Measurements from ENCODE around the gene SPRY4.
A peak's percentile ranks its signal among the peaks of the same experiment; 100 is the strongest.
"Not testable (repeated sequence)": the region's sequence is repeated elsewhere in the genome, so short reads cannot be mapped to it uniquely, and the experiment has no call there.

SPRY4 gene

DNA sequence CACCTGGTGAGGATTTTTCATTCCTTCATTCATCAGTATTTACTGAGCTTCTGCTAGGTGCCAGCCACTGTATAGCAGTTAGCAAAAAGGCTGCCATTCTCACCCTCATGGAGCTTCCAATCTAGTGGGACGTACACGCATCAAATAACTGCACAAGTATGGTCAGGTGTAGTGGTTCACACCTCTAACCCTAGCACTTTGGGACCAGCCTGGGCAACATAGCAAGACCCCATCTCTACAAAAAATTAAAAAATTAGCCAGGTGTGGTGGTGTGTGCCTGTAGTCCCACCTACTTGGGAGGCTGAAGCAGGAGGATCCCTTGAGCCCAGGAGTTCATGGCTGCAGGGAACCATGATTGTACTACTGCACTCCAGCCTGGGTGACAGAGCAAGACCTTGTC lies 8.9 kb upstream of the SPRY4 start:
- not testable (repeated sequence) for DNase-seq

DNA sequence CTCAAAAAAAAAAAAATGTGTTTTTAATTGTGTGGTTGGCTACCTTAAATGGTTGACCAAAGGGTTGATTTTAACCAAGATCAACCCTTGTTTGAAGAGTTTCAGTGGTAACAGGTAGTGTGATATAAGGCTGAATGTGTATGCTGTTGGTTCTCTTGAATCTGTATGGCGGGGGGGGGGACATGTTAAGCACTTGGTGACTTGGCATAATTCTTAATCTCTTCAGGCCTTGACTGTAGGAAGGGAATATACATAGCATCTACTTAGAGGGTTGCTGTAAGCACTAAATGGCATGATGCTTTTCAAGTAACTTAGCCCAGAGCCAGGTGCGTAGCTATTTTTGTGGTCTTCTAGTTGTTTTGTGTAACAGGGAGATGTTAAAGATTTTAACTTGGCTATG lies 5.6 kb upstream of the SPRY4 start:
- DNase-seq, result no peak

DNA sequence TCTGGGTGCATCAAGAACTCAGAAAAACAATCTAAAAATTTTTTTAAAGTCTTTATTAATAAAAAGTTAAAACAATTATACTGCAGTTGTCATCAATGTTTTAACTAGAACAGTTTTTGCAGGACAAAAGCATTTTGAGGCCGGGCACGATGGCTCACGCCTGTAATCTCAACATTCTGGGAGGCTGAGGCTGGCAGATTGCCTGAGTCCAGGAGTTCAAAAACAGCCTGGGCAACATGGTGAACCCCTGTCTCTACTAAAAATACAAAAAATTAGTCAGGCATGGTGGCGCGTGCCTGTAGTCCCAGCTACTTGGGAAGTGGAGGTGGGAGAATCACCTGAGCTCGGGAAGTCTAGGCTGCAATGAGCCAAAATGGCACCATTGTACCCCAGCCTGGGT lies 5.2 kb upstream of the SPRY4 start:
- no peak for DNase-seq

DNA sequence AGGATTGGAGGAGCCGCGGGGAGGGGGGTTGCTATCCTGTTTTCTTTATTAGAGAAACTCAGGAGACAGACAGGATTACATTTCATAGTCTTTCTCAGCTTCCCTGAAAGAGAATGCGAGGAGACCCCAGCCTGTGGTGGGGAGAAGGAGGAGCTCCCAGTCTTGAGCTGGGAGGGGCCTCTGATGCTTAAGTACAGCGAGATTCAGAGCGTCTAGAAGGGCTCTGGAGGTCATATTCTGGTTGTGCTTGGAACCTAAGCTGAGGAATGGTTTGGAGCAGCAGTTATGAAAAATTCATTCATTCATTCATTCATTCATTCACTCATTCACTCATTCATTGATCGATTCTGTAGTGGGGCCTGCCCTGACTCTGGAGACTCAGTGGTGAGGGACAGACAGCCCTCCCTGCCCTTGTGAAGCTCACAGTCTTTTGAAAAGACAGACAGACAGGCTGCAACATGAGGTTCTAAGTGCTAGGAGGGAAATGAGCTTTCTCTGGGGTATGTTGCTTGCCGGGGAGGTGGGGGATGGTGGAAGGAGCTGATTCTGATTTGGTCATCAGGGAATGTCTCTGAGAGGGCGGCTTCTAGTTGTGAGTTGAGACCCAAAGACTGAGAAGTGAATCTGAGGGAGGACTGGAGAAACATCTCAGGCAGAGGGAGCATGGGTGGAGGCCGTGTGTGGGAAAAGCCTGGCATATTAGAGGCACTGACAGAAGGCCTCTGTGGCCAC lies 2.5 kb upstream of the SPRY4 start:
- DNase-seq, result no peak

DNA sequence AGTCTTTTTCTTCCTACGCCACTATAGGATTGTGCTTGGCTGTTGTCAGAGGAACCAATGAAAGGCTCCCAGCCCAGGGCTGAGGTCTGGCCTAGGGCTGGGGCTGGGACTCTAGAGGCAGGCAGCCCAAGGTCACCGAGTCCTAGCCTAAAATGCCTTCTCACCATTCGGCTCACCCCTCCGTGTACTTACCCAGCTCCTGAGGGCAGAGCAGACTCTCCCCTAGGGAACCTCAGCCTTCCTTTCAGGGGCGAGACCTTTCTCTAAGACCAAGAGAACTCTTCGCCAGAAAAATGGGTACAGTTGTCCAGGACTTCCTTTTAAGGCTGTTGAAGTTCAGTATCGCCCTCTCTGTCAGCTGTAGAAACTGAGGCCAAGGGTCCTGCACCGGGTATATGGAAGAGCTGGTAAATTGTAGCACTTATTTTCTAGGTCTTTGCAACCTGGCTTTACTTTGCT lies 1.7 kb upstream of the SPRY4 start:
- DNase-seq, result no peak

DNA sequence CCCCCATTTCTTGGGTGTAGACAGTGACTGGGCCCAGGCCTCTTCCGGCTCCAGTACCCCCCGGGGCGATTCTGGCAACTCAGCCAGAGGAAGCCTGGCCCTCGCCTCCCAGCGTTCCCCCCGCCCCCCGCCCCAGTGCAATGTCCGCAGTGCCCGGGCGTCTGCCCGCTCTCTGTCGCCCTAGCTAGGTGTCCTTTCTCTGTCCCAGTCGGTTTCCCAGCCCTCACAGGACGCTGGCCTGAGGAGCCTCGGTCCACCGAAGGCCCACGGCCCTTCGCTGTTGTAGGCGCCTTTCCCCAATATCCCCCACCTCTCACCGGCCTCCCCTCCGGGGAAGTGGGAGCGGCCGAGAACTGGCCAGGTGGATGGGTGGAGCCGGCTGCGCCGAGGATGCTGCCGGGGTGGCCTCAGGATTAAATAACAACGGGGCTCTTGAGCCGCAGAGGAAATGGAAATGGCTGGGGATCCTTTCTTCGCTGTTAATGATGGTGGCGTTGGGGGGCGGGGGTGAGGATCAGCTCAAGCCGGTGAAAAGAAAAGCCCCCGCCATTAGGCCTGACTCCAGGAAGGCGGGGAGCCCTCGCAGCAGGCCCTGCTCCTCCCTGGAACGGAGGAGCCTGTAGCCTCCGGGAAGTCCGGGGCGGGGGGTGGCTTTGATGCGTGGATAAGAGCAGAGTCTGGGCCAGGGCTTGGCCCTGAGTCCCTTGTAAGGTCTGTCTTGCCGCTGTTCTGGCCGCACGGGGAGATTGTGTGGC lies 1.1 kb upstream of the SPRY4 start:
- no peak for DNase-seq

DNA sequence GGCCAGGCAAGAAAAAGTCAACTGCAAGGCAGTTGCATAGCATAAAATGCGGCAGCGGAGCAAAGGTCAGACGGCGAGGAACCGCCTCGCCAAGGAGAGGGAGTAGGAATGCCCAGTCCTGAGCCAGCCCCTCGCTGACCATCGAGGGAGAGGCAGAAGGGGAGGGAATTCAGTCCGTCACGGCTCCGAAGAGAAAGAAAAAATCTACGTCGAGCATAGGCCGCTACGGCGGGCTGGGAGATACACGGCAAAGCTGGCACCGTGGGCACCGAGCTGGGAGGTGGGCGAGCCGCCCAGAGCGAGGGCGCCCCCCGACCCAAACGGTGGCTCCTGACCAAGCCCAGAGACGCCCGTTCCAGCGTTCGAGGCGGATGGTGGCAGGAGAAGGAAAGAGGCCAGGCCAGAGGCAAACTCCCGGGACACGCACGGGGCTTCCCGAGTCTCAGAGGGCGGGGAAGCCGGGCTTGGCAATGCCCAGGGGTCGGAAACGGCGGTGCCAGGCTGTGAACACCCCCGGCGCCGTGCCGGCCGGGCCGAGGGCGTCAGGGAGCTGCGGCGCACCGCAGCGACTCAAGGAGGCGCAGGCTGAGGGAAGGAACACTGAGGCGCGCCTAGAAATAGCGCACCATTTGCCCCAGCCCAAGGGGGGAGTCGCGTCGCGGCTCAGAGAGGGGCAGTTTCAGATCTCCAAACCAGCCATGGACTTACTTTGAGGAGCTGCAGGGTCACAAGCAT lies 518 bp downstream of the SPRY4 start:
- DNase-seq, result no peak

DNA sequence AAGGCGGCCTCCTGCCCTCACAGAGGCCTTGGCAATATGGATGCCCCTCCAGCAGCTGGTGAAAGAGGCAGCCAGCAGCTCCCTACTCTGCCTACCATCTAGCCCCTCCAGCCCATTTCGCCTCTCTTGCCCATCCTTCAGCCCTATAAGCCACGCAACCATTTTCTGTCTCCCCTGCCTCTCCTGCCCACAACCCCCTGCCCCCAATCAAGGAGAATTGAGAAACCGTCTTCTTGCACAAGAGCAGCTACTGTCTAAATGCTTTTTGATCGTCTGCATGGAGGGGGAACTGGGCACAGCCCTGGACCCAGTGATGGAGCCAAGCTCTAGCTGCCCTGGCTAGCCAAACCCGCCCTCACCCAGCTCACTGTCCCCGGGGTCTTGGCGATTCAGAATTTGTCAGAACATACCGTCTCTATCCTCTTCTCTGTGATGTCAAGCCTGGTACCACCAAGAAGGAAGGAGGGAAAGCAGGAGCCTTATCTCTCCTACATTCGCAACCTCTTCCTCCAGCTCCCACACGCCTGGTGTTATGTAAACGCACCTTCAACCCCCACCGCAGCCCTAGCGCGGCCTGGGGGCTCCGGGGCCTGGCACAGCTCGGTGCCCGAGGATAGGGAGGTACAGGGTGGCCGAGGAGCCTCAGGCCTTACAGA lies 1.2 kb downstream of the SPRY4 start:
- no peak for DNase-seq

DNA sequence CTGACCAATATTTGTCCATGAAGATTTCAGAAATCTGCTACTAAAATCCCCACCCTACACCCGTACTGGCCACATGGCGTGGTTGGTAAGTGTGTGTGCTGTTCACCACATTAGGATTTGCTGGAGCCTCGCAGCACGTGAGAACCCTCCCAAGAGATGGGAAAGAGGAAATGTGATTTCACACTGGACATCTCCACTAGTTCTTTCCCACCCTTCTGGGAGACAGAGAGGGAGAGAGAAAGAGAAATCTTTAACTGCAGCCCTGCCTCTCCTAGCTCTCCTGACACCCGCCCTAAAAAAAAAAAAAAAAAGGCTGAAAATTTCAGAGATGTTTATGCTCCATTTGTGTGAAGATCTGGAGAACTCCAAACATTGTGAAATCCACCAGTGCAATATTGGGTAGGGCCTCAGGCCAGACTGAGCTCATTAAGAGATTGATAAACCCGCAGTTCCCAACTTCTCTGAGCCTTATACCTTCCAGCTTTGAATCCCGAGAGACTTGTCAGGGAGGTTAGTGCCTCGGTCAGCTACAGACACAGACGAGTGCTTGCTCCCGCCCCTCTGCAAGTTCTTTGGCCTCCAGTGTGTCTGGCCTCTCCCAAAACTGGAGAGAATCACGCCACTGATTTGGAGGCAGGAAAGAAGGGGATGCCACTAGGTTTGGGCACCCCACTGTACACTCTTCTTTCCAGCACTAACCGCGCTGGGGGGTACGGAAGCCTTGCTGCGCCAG lies 1.9 kb downstream of the SPRY4 start:
- DNase-seq, result no peak

DNA sequence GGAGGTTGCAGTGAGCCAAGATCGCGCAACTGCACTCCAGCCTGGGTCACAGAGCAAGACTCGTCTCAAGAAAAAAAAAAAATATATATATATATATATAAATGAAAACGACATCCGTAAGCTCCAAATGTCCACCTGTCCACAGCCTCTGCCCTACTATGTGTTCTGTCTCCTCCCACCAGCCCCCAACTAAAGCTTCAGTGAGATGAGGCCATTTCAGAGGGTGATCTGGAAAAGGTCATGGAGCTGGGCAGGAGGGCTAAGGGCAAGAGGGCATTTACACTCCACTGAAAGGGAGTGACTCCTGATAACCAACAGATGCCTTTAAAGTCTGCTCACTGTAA lies 2.4 kb downstream of the SPRY4 start:
- DNase-seq, result no peak

DNA sequence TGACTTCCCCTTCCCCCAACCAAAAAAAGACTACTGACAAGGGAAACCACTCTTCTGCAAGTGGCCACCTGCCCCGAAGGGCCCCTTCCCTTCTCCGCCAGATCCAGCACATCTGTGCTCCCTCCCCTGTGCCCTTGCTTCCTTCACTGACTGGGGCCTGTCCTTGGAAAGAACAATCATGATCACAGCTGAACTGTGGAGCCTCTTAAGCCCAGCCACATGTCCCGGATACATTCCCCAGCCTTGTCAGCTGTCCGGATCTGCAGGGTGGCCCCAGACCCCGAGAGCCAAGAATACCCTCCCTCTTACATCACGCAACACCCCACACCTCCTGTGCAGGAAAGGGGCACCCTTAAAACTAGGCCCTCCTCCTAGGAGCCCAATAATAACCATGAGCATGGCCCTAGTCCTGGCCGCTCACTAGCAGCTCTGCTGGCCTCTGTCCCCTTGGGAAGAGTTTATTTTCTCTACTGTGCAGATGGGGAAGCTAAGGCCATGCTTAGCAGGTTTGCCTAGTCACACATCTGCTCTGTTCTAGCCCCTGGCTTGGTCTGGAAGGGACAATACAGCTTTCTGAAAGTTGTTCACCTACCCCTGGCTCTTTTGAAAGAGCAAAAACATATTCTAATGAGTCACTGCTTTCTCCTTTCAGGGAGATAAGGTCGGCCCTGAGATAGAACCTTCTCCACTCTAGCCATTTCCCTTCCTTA lies 3.8 kb downstream of the SPRY4 start:
- DNase-seq, result no peak

DNA sequence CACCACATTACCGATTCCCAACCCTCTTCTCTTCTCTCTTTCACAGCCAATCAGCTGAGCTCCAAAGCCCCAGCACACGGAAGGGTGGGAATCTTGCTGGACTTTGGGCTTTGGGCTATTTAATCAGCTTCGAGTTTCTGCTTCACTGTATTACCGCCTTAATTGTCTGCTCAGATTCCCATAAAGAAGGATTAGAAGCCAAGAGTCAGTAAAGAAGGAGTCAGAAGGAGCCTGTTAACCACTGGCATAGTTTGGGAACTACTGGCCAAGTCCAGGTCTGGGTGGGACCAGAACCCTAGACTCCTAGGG lies 4.4 kb downstream of the SPRY4 start:
- DNase-seq, result no peak

DNA sequence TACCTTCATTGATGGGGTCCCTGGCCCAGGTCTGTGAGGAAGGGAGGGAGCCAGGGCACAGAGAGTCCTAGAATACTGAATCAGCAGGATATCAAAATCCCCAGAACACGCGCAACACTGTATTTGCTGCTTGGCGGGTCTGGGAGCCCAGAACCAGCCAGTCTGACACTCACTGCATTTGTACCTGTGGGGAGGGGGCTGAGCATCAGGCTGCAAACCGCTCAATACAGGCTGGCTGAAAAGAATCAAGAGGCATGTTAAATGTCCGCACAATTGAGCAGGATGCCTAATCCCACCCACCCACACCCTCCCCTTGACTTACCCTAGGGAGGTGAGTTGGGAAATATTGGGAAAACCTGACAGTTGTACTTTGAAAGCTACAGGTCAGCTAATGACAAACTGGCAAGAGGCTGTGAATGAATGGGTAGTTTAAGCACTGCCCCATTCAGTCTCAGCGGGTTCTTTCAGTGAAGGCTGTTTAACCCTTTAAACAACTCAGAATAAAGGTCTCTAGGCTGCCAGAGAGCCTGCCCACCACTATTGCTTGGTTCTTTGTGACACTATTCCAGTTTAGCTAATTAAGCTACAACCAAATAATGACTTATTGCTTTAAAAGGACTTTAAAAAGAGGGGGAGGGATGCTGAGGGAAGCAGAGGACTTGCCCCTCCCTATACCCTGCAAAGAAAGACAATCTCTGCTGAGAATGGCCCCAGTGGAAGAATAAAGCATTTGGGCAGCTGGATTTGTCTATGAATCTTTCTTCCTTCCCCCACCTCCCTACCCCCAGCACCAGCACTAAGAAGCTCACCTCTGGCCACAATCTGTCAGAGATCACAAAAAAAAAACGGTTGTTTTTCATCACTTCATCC lies 5.0 kb downstream of the SPRY4 start:
- no peak for DNase-seq

DNA sequence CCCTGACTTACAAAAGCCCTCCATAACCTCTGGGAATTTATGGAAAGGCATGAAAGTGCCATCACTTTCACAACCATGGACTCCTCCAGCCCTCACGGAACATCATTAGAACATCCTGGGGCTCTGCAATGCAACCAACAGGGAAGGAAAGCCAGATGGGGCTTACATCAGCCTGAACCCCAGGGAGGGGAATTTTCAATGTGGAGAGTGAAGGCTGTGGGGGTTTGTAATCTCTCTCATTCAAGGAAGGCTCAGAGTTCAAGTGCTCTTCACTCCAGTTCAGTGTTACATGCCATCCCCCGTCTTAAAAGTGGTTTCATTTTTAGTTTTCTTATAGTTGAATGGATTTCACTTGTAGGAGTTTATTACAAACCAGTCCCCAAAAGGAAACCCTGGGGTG lies 5.7 kb downstream of the SPRY4 start:
- no peak for DNase-seq

DNA sequence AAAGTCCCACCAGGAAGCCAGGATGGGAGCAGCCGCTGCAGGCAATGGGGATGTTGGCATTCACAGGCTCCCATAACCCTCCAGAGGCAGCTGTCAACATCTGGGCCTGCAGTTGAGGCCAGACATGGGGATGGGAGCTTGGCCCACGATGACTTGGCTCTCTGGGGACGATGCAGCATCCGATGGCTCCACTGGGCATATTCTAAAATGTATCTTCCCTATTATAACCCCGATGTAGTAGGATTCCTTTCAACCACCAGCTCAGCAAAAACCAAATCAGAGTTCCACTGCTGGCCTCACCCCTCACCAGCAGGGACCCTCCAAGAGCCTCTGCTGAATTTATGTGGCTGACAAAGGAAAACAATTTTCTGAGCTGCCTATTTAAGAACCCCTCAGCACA lies 7.1 kb downstream of the SPRY4 start:
- no peak for DNase-seq

DNA sequence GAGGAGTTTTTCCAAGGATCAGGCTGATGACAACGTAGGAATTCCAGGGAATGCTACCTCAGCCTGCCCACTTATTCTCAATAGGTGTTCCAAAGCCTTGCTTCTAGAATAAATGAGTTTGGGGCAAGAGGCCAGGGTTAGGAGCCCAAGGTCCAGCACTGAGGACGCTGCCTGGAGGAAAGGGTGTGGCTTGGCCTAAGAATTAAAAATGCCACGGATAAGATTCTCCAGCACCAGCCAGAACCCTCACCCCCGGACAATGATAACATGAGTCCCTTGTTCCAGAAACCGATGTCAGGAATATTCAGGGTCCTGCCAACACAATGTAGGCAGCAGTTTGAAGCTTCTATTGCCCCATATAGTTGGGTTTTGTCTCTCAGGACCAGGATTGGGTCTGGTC lies 7.6 kb downstream of the SPRY4 start:
- DNase-seq, result no peak

DNA sequence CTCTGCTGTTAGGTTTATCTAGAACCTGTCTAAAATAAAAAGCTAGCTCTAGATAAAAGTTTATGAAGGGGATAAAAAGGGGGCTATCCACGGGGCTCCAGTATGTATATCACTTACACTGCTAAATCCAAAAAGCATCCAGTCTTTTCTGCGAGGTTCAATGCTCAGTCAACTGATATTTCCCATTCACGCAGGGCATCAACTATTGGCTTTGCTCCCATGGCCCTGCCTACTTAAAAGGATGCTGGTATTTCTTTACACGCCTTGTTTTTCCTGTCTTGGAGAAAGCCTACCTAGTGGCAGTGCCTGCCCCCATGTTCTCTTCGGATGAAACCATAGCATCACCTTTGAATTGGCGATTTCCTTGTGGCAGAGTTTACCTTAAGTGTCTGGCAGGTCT lies 8.1 kb downstream of the SPRY4 start:
- no peak for DNase-seq

DNA sequence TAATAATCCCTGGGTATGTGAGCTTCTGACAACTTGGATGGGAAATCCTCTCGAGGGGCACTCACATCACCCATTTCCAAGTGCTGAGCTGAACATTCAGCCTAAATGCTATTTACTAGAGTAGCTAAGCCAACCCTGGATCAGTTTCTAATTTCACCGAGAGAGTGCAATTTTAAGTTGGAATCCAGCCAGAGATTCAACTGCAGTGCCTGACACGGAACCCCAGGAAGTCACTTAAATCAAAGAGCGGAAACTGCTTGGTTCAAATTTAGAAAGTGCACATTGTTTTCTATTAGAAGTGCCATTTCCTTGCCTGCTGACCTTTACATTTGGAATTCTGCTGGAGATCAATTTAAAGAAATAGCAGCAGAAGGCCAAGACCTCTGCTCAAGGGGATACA lies 8.8 kb downstream of the SPRY4 start:
- DNase-seq, result peak in 1 of 2 donors; percentile 14

DNA sequence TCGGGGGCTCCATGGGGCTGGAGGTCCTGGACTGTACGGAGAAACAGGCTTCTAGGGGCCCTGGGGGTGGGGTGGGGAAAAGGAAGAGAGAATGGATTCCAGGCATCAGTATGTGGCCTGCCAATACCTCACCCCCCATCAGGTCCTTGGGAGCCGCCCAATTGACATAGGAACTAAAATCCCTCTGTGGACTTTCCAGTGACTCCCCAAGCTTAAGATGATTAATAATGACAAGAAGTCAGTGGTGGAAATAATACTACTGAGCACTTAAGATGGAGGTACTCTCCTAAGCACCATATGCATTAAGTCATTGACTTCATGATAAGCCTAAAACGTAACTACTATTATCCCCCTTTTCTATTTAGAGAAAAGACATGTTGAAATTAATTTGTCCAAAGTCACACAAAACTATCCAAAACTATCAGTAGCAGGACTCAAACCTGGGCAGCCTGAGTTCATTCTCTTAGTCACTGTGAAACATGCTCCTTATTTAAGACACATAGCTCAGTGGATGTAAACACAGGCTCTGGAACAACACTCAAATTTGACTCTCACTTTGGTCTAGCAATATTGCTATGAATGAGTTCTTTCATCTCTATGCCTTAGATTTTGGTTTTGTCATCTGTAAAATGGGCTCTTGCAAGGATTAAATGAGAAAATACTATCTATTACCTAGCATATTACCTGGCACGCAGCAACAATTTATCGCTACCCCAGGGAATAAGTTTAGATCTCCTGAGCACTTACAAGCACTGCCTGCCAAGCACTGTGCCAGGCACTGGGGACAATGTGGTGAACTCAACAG lies 9.5 kb downstream of the SPRY4 start:
- no peak for DNase-seq

DNA sequence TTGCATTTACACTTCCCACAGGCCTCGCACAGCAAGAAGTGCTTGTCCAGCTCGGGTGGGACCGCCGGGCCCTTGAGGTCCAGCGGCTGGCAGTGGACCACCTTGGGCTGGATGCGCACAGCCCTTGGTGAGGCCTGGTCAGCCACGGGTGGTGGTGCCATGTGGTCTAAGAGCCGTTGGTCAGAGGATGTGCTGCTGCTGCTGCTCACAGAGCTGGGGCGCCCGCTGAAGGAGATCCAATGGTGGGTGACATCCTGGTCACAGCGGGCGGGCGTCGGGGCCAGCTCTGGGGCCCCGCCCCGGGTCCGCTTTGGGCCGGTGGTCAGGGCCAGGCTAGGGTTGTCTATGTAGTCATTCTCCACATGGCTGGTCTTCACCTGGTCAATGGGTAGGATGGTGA lies 10.2 kb downstream of the SPRY4 start:
- DNase-seq, result no peak
